ENCODE data around the gene BAHCC1.

Gene BAHCC1

GRCh38 chr17:81482673-81483072 lies 87.4 kb downstream of the BAHCC1 start:
- no peak for DNase-seq

DNA sequence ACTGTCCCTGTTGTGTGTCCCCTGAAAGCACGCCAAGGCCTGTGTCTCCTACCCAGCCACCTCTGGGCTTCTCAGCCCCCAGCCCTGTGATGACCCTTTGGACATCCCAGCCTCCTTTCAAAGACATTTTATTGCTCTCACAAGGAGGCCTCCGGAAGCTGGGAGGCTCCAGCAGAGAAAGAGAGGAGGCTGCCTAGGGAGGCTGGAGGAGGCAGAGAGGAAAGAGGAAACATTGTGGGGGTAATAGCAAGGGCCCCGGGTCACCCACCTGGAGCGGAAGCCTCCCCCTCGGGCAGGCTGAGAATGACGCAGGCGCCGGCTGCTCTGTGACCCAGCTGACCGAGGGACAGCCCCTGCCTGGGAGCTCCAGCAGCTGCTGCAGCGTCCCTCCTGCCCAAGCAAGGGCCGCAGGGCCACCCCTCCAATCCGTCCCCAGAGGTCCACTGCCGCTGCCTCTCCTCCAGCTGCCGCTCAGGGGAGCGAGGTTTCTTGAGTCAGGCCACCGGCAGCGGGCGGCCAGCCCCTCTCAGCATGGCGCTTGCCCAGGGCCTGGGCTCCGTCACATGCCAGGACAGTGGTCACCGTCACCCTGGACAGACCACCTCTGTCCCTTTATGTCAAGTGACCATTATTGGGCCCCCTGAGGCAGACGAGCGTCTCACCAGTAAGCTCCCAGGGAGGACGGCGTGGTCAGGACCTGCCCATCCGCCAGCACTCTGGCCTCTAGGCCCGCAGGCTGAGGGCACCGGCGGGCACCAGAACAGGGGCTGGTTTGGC lies 88.0 kb downstream of the BAHCC1 start:
- DNase-seq = no peak

GRCh38 chr17:81483862-81484194 lies 88.6 kb downstream of the BAHCC1 start:
- no peak for DNase-seq

- DNase-seq = peak; percentile 68
Measured at GRCh38 chr17:81484195-81484979, 89.1 kb downstream of the BAHCC1 start.

- DNase-seq = no peak
Measured at GRCh38 chr17:81486199-81486810, 91.0 kb downstream of the BAHCC1 start.

DNA sequence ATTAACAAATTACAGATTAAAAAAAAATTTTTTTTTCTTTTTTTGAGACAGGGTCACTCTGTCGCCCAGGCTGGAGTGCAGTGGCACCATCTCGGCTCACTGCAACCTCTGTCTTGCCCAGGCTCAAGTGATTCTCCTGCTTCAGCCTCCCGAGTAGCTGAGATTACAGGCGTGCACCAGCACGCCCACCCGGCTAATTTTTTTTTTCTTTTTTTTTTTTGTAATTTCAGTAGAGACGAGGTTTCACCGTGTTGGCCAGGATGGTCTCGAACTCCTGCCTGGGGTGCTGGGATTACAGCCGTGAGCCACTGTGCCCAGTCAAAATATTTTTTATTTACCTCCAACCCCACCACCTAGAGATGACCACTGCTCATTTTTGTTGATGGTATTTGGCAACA lies 91.8 kb downstream of the BAHCC1 start:
- DNase-seq = no peak

- DNase-seq = peak; percentile 81
Measured at GRCh38 chr17:81487487-81488275, 92.4 kb downstream of the BAHCC1 start.

GRCh38 chr17:81488276-81488860 lies 93.1 kb downstream of the BAHCC1 start:
- no peak for DNase-seq

DNA sequence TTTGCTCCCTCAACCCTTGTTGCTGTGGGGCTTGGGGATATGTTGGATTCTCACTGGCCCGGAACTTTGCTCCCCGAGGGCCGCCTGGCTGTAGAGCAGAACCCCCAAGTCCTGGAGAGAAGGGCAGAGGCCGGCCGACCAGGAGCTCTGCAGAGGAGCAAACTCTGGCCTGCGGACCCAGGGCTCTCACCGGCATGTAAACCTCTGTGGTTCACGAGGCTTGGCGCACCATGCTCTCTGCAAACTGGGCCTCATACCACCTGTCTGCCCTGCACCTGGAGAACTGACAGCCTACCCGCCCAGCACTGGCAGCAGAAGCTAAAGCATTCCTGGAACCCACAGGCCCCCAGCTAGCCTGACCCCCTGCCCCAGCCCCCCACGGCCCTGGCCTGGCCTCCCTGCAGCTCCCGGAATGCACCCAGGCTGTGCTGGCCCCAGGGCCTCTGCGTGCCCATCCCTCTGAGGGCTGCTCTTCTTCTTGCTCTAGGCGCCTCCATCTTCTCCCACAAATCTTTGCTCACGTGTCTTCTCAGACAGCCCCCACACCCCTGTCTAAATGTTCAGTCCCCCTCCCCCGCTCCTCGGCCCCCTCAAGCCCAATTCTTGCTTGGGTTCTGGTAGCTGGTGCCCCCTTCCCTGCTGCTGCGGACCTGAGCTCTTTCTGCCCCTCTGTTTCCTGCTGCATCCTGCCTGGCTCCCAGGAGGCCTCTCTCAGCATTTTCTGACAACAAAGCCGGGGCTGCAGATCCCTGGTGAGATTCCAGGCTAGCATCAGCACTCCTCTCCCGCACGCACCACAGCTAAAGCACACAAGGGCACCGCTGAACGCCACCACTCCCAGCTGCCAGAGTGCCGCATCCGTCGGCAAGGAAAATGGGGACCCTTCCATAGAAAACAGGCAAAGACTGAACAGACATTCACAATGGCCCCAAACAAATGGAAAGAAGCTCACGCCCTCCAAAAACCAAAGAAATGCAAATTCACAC lies 94.0 kb downstream of the BAHCC1 start:
- no peak for DNase-seq

- no peak for DNase-seq
Measured at GRCh38 chr17:81489998-81490992, 95.0 kb downstream of the BAHCC1 start.

DNA sequence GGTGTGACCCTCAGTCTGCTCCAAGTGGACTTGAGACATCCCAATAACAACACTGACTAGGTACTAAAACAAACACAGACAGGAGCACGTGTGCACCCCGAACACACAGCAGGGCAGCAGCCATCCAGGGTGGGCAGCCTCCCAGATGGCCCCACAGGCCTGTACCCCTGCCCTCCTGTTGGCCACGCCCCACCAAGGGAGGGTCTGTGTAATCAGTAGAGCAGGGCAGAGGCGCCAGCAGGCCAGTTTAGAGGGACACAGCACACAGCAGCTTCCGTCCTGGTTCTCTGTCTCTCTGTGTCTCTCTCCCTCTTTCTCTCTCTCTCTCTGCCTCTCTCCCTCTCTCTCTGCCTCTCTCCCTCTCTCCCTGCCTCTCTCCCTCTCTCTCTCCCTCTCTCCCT lies 95.9 kb downstream of the BAHCC1 start:
- no peak for DNase-seq

DNA sequence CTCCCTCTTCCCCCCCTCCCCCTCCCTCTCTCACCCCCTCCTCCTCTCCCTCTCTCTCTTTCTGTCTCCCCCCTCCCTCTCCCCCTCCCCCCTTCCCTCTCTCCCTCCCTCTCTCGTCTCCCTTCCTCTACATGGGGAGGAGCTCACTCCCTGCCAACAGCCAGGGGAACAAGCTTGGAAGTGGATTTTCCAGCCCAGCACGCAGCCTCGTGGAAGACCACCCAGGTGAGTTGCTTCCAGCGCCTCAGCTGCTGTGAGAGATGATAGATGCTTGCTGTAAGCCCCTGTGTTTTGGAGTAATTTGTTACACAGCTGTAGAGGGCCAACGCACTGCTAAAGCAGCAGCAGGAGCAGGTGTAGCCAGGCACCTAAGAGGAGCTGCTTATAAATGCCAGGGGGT lies 96.5 kb downstream of the BAHCC1 start:
- DNase-seq = no peak

GRCh38 chr17:81492202-81492601 lies 96.9 kb downstream of the BAHCC1 start:
- no peak for DNase-seq

DNA sequence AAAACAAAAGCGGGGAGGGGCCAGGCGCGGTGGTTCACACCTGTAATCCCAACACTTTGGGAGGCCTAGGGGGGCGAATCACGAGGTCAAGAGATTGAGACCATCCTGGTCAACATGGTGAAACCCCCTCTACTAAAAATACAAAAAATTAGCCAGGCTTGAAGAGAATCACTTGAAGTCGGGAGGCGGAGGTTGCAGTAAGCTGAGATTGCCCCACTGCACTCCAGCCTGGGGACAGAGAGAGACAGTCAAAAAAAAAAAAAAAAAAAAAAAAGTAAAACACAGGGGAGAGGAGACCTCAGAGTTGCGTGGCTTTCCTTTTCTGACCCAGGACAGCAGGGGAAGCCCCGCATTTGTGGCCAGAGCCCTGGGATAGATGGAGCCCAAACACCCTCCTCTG lies 97.4 kb downstream of the BAHCC1 start:
- DNase-seq = no peak

DNA sequence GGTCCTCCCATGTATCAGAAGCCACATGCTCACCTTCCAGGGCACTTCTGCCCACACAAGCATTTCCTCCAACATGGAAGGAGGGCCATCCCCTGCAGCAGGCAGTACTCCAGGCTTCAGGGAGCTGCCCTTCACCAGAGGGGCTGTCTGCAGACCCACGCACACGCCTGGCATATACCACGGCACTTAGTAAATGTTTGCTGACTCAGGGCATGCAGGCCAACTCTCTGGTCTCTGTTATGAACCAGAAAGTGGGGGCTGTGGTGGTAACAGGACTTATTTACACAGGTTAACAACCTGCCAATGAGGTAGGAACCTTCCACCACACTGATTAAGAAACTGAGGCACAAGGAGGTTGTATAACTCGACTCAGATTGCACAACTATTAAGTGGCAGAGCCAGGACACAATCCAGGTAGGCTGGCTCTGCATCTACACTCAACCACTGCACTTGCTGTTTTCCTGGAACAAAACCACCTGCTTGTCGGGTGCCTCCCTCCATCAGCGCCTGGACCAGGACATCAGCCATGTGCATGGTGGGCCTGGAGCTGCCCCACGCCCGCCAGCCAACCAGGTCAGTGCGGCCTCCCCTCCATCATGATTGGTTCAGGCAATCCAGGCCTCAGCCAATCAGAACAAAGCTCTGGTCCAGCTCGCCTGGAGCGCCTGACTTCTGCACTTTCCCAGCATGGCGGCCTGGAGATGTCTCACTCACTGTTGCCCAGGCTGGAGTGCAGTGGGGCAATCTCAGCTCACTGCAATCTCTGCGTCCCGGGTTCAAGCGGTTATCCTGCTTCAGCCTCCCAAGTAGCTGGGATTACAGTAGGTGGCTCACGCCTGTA lies 98.2 kb downstream of the BAHCC1 start:
- DNase-seq = no peak

- no peak for DNase-seq
Measured at GRCh38 chr17:81494626-81495377, 99.5 kb downstream of the BAHCC1 start.

- DNase-seq = no peak
Measured at GRCh38 chr17:81498953-81499600, 103.8 kb downstream of the BAHCC1 start.

- no peak for DNase-seq
Measured at GRCh38 chr17:81499601-81499970, 104.3 kb downstream of the BAHCC1 start.

Measured in NCI-H2227 treated with DMSO at 0.1 percent for 48 hours (cell line).